T-helper 2 cell treated with Interferon-gamma antibody and Interleukin-4, amounts not matched to agents 100 ng/mL and 5 ng/mL, for 36 hours (primary cell): ENCODE results near the gene PLPP7. TPM values are rescaled to one million over a fixed set of nuclear protein-coding genes. Genes with fewer than 3 reads are reported as not detected.
"Not testable (repeated sequence)": the region's sequence is repeated elsewhere in the genome, so short reads cannot be mapped to it uniquely, and the experiment has no call there.

Source experiments
- intact Hi-C: fragments of 100-400 bp; cut with micrococcal nuclease; formaldehyde crosslinking; loops from one replicate; pipeline ENCODE4 v1.15.1; 2023
- total RNA-seq: library from RNA; stranded (reverse); gene quantifications from 2 replicates; pipeline ENCODE4 v1.2.3, GENCODE V29; 2022

Gene PLPP7
- total RNA-seq: not detected in 2 replicates

DNA sequence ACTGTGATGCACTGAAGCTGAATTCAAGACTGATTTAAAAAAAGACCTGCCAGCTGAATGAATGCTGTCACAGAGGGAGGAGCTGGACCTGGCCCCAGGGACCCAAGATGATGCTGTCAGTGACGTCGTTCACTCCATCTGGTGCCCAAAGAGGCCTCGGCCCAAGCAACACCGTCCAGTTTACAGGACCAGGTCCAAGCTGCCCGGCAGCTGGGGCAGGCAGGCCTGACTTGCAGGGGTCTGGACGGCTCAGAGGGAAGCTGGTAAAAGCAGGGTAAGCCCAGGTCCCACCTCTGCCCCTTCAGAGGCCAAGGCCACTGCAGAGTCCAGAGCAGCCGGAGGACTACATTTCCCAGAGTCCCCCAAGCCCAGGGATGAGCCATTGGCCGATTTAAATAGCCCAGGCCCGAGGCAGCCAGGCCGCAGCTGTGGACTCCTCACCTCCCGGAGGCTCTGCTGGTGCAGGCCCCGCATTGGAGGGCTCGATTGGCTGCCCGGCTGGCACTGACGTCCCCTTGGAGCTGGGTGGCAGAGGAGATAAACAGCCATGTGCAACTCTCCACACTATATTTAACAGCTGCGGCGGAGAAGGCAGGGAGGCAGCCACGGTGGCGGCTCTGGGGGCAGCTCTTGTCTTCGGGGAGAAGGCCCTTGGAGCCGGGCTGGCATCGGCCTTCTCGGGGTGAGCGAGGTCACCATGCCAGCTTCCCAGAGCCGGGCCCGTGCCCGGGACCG is at the start of gene PLPP7:
Gene PLPP7, plus strand, starts transcription at position 423 of the 735 bp plus-strand sequence. Its CDS starts 275 bp downstream, at position 698.
- intact Hi-C loops: no loop called here

- intact Hi-C loops: no loop called here
Measured at GRCh38 chr9:131240047-131240921, 49.2 kb upstream of the PLPP7 start.

- intact Hi-C loops: not testable (repeated sequence)
Measured at GRCh38 chr9:131244331-131244730, 45.2 kb upstream of the PLPP7 start.

DNA sequence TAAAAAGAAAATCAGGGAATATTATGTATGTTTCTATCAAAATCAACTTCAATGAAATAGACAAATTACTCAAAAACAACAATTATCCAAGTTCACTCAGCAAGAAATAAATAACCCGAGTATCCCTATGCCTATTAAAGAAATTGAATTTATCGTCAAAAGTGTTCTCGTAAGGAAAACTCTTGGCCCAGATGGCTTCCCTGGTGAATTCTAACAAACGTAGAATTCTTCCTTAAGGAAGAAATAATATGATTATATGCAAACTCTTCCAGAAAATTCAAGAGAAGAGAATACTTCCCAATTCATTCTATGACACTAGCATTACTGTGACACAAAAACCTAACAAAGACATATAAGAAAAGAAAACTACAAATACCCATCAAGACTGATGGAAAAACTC is 42.9 kb upstream of the PLPP7 start:
- intact Hi-C loops: no loop called here

DNA sequence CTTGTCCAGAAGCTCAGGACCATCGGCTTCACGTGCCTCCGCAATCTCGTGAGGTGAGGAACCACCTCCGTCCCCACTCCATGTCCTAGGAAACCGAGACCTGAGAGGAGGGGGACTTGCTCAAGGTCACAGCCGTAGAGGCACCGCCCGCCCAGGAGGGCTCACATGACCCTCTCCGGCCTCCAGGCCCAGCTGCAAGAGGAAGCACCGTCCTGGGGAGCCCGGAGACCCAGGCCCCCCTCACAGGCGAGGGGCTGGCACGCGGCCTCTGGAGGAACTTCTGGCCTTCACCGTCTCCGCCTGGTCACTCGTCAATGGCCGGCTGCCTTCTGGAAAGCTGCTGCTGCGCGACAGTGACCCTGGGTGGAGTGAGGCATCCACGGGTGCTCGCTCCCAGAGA is 37.4 kb upstream of the PLPP7 start:
- intact Hi-C loops: loop anchor here (1.0 kb wide), 2 partner anchors 14 to 74 kb away; no protein-coding TSS in a partner anchor

GRCh38 chr9:131253891-131254491 is 35.5 kb upstream of the PLPP7 start:
- intact Hi-C loops: no loop called here

DNA sequence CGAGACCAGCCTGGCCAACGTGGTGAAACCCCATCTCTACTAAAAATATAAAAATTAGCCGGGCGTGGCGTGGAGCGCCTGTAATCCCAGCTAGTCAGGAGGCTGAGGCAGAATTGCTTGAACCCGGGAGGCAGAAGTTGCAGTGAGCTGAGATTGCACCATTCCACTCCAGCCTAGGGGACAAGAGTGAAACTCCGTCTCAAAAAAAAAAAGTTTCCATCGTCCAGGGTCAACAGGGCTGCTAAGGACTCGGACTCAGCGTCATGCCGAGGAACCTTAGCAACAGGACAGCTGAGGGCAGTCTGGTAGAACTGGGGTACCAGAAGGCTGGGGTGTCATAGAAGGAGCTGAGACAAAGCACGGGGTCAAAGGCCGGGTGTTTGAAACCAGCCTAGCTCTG is 34.9 kb upstream of the PLPP7 start:
- intact Hi-C loops: no loop called here

GRCh38 chr9:131255676-131256197 is 33.8 kb upstream of the PLPP7 start:
- intact Hi-C loops: loop anchor here (1.0 to 2.0 kb wide), 4 partner anchors 14 to 143 kb away; no protein-coding TSS in a partner anchor

GRCh38 chr9:131257266-131258025 is 32.1 kb upstream of the PLPP7 start:
- intact Hi-C loops: loop anchor here (2.0 kb wide), 1 partner anchor 141 kb away; no protein-coding TSS in a partner anchor

DNA sequence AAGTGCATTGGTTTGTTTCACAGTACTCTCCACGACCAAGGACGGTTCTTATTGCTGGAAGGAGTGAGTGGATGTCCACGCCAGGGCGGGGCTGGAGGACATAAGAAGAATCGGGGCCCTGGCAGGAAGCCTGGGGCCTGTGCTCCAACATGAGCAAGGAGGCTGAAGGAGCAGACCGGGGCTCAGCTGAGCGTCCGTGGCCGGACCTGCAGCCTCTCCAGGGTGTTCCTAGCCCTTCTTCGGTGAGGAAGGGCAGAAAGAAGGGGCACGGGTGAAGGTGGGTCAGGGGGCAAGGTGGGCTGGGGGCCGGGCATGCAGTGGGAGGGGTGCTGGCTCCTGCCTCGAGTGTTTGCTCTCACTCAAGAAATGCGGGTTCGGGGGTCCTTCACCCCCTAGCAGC is 31.3 kb upstream of the PLPP7 start:
- intact Hi-C loops: no loop called here

- intact Hi-C loops: no loop called here
Measured at GRCh38 chr9:131258698-131259431, 30.7 kb upstream of the PLPP7 start.

GRCh38 chr9:131259432-131259898 is 30.1 kb upstream of the PLPP7 start:
- intact Hi-C loops: no loop called here

- intact Hi-C loops: no loop called here
Measured at GRCh38 chr9:131259916-131260597, 29.5 kb upstream of the PLPP7 start.

GRCh38 chr9:131260751-131261452 is 28.6 kb upstream of the PLPP7 start:
- intact Hi-C loops: no loop called here

GRCh38 chr9:131262327-131263032 is 27.0 kb upstream of the PLPP7 start:
- intact Hi-C loops: no loop called here

DNA sequence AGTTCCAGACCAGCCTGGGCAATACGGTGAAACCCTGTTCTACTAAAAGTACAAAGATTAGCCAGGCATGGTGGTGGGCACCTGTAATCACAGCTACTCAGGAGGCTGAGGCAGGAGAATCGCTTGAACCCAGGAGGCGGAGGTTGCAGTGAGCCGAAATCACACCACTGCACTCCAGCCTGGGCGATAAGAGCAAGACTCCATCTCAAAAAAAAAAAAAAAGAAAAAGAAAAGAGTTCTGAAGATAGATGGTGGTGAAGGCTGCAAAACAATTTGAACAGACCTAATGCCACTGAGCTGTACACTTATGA is 26.5 kb upstream of the PLPP7 start:
- intact Hi-C loops: not testable (repeated sequence)

DNA sequence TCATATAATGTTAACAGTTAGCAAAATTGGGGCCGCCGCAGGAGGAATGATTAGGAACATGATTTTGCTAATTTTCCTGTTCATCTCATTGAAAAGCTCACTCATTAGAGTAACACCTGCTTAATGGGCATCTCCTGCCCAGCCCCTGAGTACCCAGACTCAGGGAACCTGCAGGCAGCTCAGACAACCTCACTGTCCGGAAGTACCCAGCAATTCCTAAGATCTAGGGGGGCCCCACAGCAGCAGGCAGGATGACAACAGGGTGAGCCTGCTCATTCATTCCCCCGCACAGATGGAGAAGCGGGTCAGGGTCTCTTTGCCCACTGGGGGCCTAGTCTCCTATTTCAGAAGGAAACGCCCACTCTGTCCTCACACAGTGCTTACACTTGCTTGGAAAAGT is 25.8 kb upstream of the PLPP7 start:
- intact Hi-C loops: no loop called here

DNA sequence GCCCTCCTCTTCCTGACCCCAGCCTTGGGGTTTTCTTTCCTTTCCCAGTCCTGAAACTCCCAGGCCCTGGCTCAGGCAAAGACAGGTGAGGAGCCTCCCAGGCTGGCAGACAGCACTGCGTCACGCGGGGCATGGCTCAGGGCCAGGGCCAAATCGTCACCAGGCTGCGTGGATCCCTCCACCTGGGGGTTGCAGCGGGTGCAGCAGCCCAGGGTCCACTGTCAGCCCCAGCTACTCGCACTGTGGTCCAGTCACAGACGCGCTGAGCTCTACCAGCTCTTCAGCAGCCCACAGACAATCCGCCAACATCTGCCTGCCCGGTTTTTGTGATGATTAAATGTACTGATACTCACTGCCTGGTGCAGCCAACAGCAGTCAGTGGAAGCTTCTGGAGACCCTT is 25.3 kb upstream of the PLPP7 start:
- intact Hi-C loops: no loop called here
